Tibial nerve (tissue), 4 donors: ENCODE data around the gene ENTR1. TPM values are rescaled to one million over a fixed set of nuclear protein-coding genes. Genes with fewer than 3 reads are reported as not detected.

Source experiments
- DNase-seq, 2 donors: peaks; one replicate each; pipeline ENCODE4 v3.0.0-alpha.2; 2019; ENCODE audit warnings: low spot score in 2 of 2
- H3K27ac ChIP-seq, 4 donors: fragments of 200-600 bp; sonication (generic) in 3 of 4; one replicate each; pipeline ENCODE4 v1.5.1; 2017 to 2019; ENCODE audit warnings: mild to moderate bottlenecking in 1 of 4
- H3K27me3 ChIP-seq, 2 donors: fragments of 200-600 bp; sonication (generic) in 1 of 2; one replicate each; pipeline versions ENCODE4 v1.5.1 to v1.6.0; 2017 to 2019
- H3K36me3 ChIP-seq, 3 donors: fragments of 200-600 bp; sonication (generic); one replicate each; pipeline ENCODE4 v1.5.1; 2018 to 2019
- H3K4me1 ChIP-seq, 4 donors: fragments of 200-600 bp; sonication (generic) in 3 of 4; one replicate each; pipeline ENCODE4 v1.5.1; 2017 to 2019
- H3K4me3 ChIP-seq, 4 donors: fragments of 200-600 bp; sonication (generic) in 3 of 4; one replicate each; pipeline ENCODE4 v1.5.1; 2017 to 2019; ENCODE audit warnings: mild to moderate bottlenecking in 1 of 4, moderate library complexity in 1 of 4
- H3K9me3 ChIP-seq, 4 donors: fragments of 200-600 bp; sonication (generic) in 3 of 4; one replicate each; pipeline ENCODE4 v1.5.1; 2017 to 2019
- EP300 ChIP-seq, 2 donors: sonication (generic); formaldehyde crosslinking; IDR thresholded peaks; one replicate each; pipeline ENCODE4 v1.6.1; 2017; ENCODE audit warnings: antibody characterized with exemption in 2 of 2, mild to moderate bottlenecking in 1 of 2
- POLR2A ChIP-seq, 2 donors: fragments of 450-650 bp; IDR thresholded peaks; one replicate each; pipeline ENCODE4 v1.6.1; 2017; ENCODE audit warnings: antibody characterized with exemption in 2 of 2, mild to moderate bottlenecking in 2 of 2, moderate library complexity in 2 of 2
- WGBS, 2 donors: methylation state at CpG; one replicate each; pipeline ENCODE4 v1.1.5; 2018; 5-methylcytosine and 5-hydroxymethylcytosine counted together
- total RNA-seq, 4 donors: library from RNA; depleted of rRNA; stranded (reverse); fragments of >200 nt; gene quantifications; one replicate each; pipeline ENCODE4 v1.1.0, GENCODE V29; 2016
- TF ChIP-seq, protein P1 (sequence below), 5 experiments: fragments of 200-600 bp in 3 of 5; fragments of 450-650 bp in 2 of 5; sonication (generic) in 3 of 5; IDR thresholded peaks; one replicate each; pipeline ENCODE4 v1.5.1; 2016 to 2019; ENCODE audit warnings: antibody characterized with exemption in 5 of 5, mild to moderate bottlenecking in 3 of 5, moderate library complexity in 2 of 5

ENTR1 gene
- total RNA-seq, 4 donors from 2014 or later, result 52.6 to 101 (median 70.9) TPM

DNA sequence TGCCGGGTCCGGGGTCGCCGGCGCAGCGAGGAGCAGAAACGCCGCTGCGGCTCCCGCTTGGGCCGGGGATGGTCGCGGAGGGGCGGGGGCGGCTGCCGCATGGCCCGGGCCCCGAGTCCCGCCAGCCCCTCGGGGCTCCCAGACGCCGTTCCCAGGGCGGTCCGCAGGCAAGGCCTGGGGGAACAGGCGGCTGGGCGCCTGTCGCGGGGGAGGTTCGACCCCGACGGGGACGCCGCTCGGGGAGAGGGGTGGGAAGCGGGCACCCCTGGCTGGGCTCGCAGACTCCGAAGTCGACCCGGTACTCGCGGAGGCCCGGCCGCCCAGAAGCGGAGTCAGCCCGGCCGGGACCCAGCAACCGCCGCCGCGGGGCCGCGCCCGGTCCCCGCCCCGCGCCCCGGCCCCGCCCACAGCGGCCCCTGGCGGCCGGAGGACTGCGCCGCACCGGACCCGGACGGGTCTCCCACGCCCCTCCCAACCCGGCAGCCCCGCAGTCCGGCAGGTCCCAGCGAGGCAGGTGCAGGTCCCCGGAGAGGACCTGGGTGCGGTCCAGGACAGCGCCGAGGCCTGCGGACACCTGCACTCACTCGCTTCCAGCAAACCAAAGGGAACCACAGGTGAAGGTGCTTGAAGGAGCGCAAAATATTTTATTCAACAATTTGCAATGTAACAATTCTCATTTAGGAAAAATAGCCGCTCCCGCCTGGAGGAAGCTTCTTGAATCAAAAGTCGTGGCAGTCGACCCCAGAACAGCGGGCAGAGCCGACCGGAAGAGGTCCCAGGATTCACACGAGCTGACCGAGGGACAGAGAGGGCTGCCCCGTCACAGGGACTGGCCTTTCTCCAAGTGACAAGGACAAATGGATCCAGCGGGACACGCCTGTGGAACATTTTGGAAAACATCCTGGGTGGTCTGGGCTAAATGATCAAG, 29.3 kb upstream of the ENTR1 start, which contains the start of gene INPP5E:
Gene INPP5E, minus strand, starts transcription at position 365 of the 928 bp plus-strand sequence. CDS start 426 bp downstream, outside the sequence.
- Histone ChIP-seq H3K27ac (peak within 1 kb of the TSS; percentile 44 to 87 (median 84)), H3K36me3 (peaks cover 0 to 61% (median 0%) of the 10 kb centered on the region in 3 donors), H3K4me3 (peak within 1 kb of the TSS; percentile 69 to 86 (median 82)), H3K27me3 (no peaks in the 10 kb centered on the region), H3K9me3 (no peaks in the 10 kb centered on the region), H3K4me1 (peaks cover 0 to 41% (median 21%) of the 10 kb centered on the region in 4 donors)
- peak; percentile 38 to 57 for DNase-seq
- peak in 1 of 2 donors; percentile 37 for TF ChIP-seq POLR2A (IDR thresholded peaks at IDR 0.05)
- TF ChIP-seq, protein P1, sequence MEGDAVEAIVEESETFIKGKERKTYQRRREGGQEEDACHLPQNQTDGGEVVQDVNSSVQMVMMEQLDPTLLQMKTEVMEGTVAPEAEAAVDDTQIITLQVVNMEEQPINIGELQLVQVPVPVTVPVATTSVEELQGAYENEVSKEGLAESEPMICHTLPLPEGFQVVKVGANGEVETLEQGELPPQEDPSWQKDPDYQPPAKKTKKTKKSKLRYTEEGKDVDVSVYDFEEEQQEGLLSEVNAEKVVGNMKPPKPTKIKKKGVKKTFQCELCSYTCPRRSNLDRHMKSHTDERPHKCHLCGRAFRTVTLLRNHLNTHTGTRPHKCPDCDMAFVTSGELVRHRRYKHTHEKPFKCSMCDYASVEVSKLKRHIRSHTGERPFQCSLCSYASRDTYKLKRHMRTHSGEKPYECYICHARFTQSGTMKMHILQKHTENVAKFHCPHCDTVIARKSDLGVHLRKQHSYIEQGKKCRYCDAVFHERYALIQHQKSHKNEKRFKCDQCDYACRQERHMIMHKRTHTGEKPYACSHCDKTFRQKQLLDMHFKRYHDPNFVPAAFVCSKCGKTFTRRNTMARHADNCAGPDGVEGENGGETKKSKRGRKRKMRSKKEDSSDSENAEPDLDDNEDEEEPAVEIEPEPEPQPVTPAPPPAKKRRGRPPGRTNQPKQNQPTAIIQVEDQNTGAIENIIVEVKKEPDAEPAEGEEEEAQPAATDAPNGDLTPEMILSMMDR (IDR thresholded peaks at IDR 0.05), result peak; percentile 56 to 99 (median 88)
- peak in 1 of 2 donors; percentile 41 for TF ChIP-seq EP300 (IDR thresholded peaks at IDR 0.05)
- 10 to 32% methylated on average over 13 to 55 of the region's 90 CpGs for WGBS, 2 donors

GRCh38 chr9:136438548-136439480, 28.4 kb upstream of the ENTR1 start:
- peak overlapping the region; percentile 44 to 87 (median 84) for H3K27ac ChIP-seq
- peaks cover 0 to 61% (median 0%) of the 10 kb centered on the region in 3 donors for H3K36me3 ChIP-seq
- H3K4me1 ChIP-seq, result peaks cover 0 to 43% (median 21%) of the 10 kb centered on the region in 4 donors
- WGBS, 2 donors, result 0% methylated on average over 20 to 29 of the region's 91 CpGs
- TF ChIP-seq EP300 (IDR thresholded peaks at IDR 0.05) (no peak), POLR2A (IDR thresholded peaks at IDR 0.05) (no peak)
- TF ChIP-seq, protein P1 (IDR thresholded peaks at IDR 0.05), result no peak
- DNase-seq, result no peak
- H3K9me3 ChIP-seq, result no peaks in the 10 kb centered on the region
- peak overlapping the region; percentile 69 to 86 (median 82) for H3K4me3 ChIP-seq
- H3K27me3 ChIP-seq, result no peaks in the 10 kb centered on the region

GRCh38 chr9:136437839-136438547, 27.6 kb upstream of the ENTR1 start:
- H3K27ac ChIP-seq, result peak overlapping the region in 3 of 4 donors; percentile 44 to 87 (median 87)

GRCh38 chr9:136437430-136437829, 27.0 kb upstream of the ENTR1 start:
- H3K4me1 ChIP-seq, result peaks cover 0 to 43% (median 21%) of the 10 kb centered on the region in 4 donors
- TF ChIP-seq POLR2A (IDR thresholded peaks at IDR 0.05) (no peak), EP300 (IDR thresholded peaks at IDR 0.05) (no peak)
- TF ChIP-seq, protein P1 (IDR thresholded peaks at IDR 0.05), result no peak
- DNase-seq, result peak in 1 of 2 donors; percentile 31
- peak overlapping the region in 2 of 4 donors; percentile 69 to 80 for H3K4me3 ChIP-seq
- peak overlapping the region in 1 of 4 donors; percentile 87 for H3K27ac ChIP-seq
- H3K9me3 ChIP-seq, result no peaks in the 10 kb centered on the region
- H3K36me3 ChIP-seq, result peaks cover 0 to 61% (median 0%) of the 10 kb centered on the region in 3 donors
- WGBS, 2 donors, result 63 to 64% methylated on average over 8 of the region's 8 CpGs
- H3K27me3 ChIP-seq, result no peaks in the 10 kb centered on the region

More at GRCh38 chr9:136437839-136438547, 27.6 kb upstream of the ENTR1 start:
- H3K4me3 ChIP-seq, result peak overlapping the region; percentile 69 to 86 (median 82)
- no peaks in the 10 kb centered on the region for H3K27me3 ChIP-seq
- TF ChIP-seq EP300 (IDR thresholded peaks at IDR 0.05) (no peak), POLR2A (IDR thresholded peaks at IDR 0.05) (no peak)
- TF ChIP-seq, protein P1 (IDR thresholded peaks at IDR 0.05), result no peak
- no peaks in the 10 kb centered on the region for H3K9me3 ChIP-seq
- H3K4me1 ChIP-seq, result peaks cover 0 to 43% (median 21%) of the 10 kb centered on the region in 4 donors
- peaks cover 0 to 61% (median 0%) of the 10 kb centered on the region in 3 donors for H3K36me3 ChIP-seq
- DNase-seq, result no peak
- WGBS, 2 donors, result 44 to 54% methylated on average over 30 to 37 of the region's 37 CpGs
